H9 (cell line): Measurements from ENCODE around the gene OR5D13. TPM values are rescaled to one million over a fixed set of nuclear protein-coding genes. Genes with fewer than 3 reads are reported as not detected.

Source experiments
- DNase-seq: peaks from one replicate; pipeline ENCODE4 v3.0.0-alpha.2; 2017
- H2AFZ ChIP-seq: one replicate; pipeline ENCODE4 v1.6.1; 2013; ENCODE audit warnings: mild to moderate bottlenecking, low read length, control low read depth, moderate library complexity
- H2AK5ac ChIP-seq: 2 replicates; pipeline ENCODE4 v1.6.1; 2013; ENCODE audit warnings: low read length, control low read depth, mixed read lengths; ENCODE audit not compliant: insufficient read length
- H2BK120ac ChIP-seq: one replicate; pipeline ENCODE4 v1.6.1; 2013; ENCODE audit warnings: low read depth, mild to moderate bottlenecking, low read length, control low read depth, inconsistent platforms; ENCODE audit not compliant: poor library complexity, severe bottlenecking
- H2BK12ac ChIP-seq: 2 replicates; pipeline ENCODE4 v1.6.1; 2013; ENCODE audit warnings: low read length, control low read depth, mixed read lengths, low read depth; ENCODE audit not compliant: insufficient read length
- H2BK15ac ChIP-seq: 2 replicates; pipeline ENCODE4 v1.6.1; 2013; ENCODE audit warnings: low read depth, low read length, control low read depth
- H2BK20ac ChIP-seq: one replicate; pipeline ENCODE4 v1.6.1; 2013; ENCODE audit warnings: low read depth, mild to moderate bottlenecking, low read length, control low read depth, inconsistent platforms; ENCODE audit not compliant: poor library complexity, severe bottlenecking
- H2BK5ac ChIP-seq: 2 replicates; pipeline ENCODE4 v1.6.1; 2013; ENCODE audit warnings: low read length, control low read depth, mixed read lengths; ENCODE audit not compliant: insufficient read length
- H3K14ac ChIP-seq: 2 replicates; pipeline ENCODE4 v1.6.1; 2013; ENCODE audit warnings: low read length, control low read depth; ENCODE audit not compliant: insufficient read depth
- H3K18ac ChIP-seq: 2 replicates; pipeline ENCODE4 v1.6.1; 2013; ENCODE audit warnings: low read depth, mild to moderate bottlenecking, mixed read lengths, low read length, control low read depth; ENCODE audit not compliant: insufficient read length
- H3K23ac ChIP-seq: 2 replicates; pipeline ENCODE4 v1.6.1; 2013; ENCODE audit warnings: low read length, control low read depth, mixed read lengths, low read depth; ENCODE audit not compliant: insufficient read length
- H3K23me2 ChIP-seq: 2 replicates; pipeline ENCODE4 v1.6.1; 2013; ENCODE audit warnings: low read depth, mild to moderate bottlenecking, mixed read lengths, low read length, control low read depth; ENCODE audit not compliant: insufficient read length, poor library complexity, severe bottlenecking
- H3K27ac ChIP-seq: 2 replicates; pipeline ENCODE4 v1.5.1; 2013; ENCODE audit warnings: low read length, control low read depth, mixed read lengths, low read depth; ENCODE audit not compliant: insufficient read length
- H3K27me3 ChIP-seq: 2 replicates; pipeline ENCODE4 v1.6.1; 2013; ENCODE audit warnings: low read length, control low read depth, inconsistent platforms; ENCODE audit not compliant: insufficient read depth
- H3K4ac ChIP-seq: 2 replicates; pipeline ENCODE4 v1.6.1; 2013; ENCODE audit warnings: low read depth, mild to moderate bottlenecking, control low read depth, inconsistent platforms, low read length, moderate library complexity
- H3K4me1 ChIP-seq: 2 replicates; pipeline ENCODE4 v1.6.1; 2013; ENCODE audit warnings: low read length, control low read depth, inconsistent platforms; ENCODE audit not compliant: insufficient read depth
- H3K4me2 ChIP-seq: 2 replicates; pipeline ENCODE4 v1.6.1; 2013; ENCODE audit warnings: low read length, control low read depth, mixed read lengths; ENCODE audit not compliant: insufficient read length, insufficient read depth
- H3K56ac ChIP-seq: 2 replicates; pipeline ENCODE4 v1.6.1; 2013; ENCODE audit warnings: low read depth, mild to moderate bottlenecking, mixed read lengths, low read length, control low read depth; ENCODE audit not compliant: insufficient read length
- H3K79me1 ChIP-seq: 2 replicates; pipeline ENCODE4 v1.6.1; 2013; ENCODE audit warnings: low read depth, mild to moderate bottlenecking, moderate library complexity, low read length, control low read depth, inconsistent platforms; ENCODE audit not compliant: insufficient read depth, poor library complexity, severe bottlenecking
- H3K79me2 ChIP-seq: 2 replicates; pipeline ENCODE4 v1.6.1; 2013; ENCODE audit warnings: low read length, control low read depth, inconsistent platforms; ENCODE audit not compliant: insufficient read depth
- H3K9ac ChIP-seq: 2 replicates; pipeline ENCODE4 v1.6.1; 2013; ENCODE audit warnings: low read length, control low read depth, mixed read lengths; ENCODE audit not compliant: insufficient read length; ENCODE audit errors: extremely low read depth
- H3K9me3 ChIP-seq: one replicate; pipeline ENCODE4 v1.6.1; 2013; ENCODE audit warnings: low read depth, low read length, inconsistent platforms; ENCODE audit not compliant: control insufficient read depth
- H3T11ph ChIP-seq: one replicate; pipeline ENCODE4 v1.6.1; 2013; ENCODE audit warnings: mild to moderate bottlenecking, low read length, control low read depth, inconsistent platforms
- H4K20me1 ChIP-seq: one replicate; pipeline ENCODE4 v1.6.1; 2013; ENCODE audit not compliant: control insufficient read depth, insufficient read length, insufficient read depth
- H4K5ac ChIP-seq: 2 replicates; pipeline ENCODE4 v1.6.1; 2013; ENCODE audit warnings: low read depth, mild to moderate bottlenecking, mixed read lengths, low read length, control low read depth; ENCODE audit not compliant: insufficient read length
- H4K8ac ChIP-seq: replicated peaks from 2 replicates; pipeline ENCODE4 v1.6.1; 2013; ENCODE audit warnings: low read length, control low read depth, mixed read lengths, low read depth; ENCODE audit not compliant: insufficient read length
- H4K91ac ChIP-seq: 2 replicates; pipeline ENCODE4 v1.6.1; 2013; ENCODE audit warnings: low read depth, mild to moderate bottlenecking, moderate library complexity, mixed read lengths, low read length, control low read depth; ENCODE audit not compliant: insufficient read length
- H3K27ac Mint-ChIP-seq, 3 experiments: 2 replicates in 2 of 3; 3 replicates in 1 of 3; pipeline ENCODE4 v1.8.0; 2020 to 2021; ENCODE audit warnings: mixed read lengths in 3 of 3, mild to moderate bottlenecking in 1 of 3, moderate library complexity in 1 of 3
- H3K27me3 Mint-ChIP-seq: 2 replicates; pipeline ENCODE4 v1.8.0; 2021; ENCODE audit warnings: low read depth, mild to moderate bottlenecking, moderate library complexity, mixed read lengths
- H3K36me3 Mint-ChIP-seq, 3 experiments: 2 replicates in 2 of 3; 3 replicates in 1 of 3; pipeline ENCODE4 v1.8.0; 2020 to 2021; ENCODE audit warnings: low read depth in 3 of 3, mixed read lengths in 3 of 3; ENCODE audit not compliant: insufficient read depth in 1 of 3
- H3K4me1 Mint-ChIP-seq, 2 experiments: 2 replicates each; pipeline ENCODE4 v1.8.0; 2020; ENCODE audit warnings: mixed read lengths in 2 of 2
- H3K4me3 Mint-ChIP-seq, 2 experiments: 2 replicates in 1 of 2; 3 replicates in 1 of 2; pipeline ENCODE4 v1.8.0; 2020 to 2021; ENCODE audit warnings: mild to moderate bottlenecking in 2 of 2, mixed read lengths in 2 of 2, moderate library complexity in 1 of 2
- H3K9me3 Mint-ChIP-seq, 2 experiments: 2 replicates in 1 of 2; 3 replicates in 1 of 2; pipeline ENCODE4 v1.8.0; 2020; ENCODE audit warnings: mild to moderate bottlenecking in 2 of 2, mixed read lengths in 2 of 2, moderate library complexity in 1 of 2
- CTCF ChIP-seq: fragments of 200-600 bp; sonication (generic); conservative IDR thresholded peaks from 3 replicates; pipeline ENCODE4 v1.8.0; 2021; ENCODE audit warnings: antibody characterized with exemption, mild to moderate bottlenecking
- WGBS: extraction: QIAGEN DNeasy Blood & Tissue Kit; methylation state at CpG from one replicate; pipeline ENCODE4 v1.1.7; 2013; ENCODE audit warnings: missing lambda C conversion rate, low lambda C conversion rate, mixed read lengths; ENCODE audit not compliant: insufficient read length; ENCODE audit errors: extremely low coverage; 5-methylcytosine and 5-hydroxymethylcytosine counted together
- total RNA-seq: library from RNA; stranded (reverse); gene quantifications from 2 replicates; pipeline ENCODE4 v1.2.1, GENCODE V29; 2021

The OR5D13 gene
- total RNA-seq, 1 experiment from 2014 or later = not detected

GRCh38 chr11:55726715-55727324 is 46.4 kb upstream of the OR5D13 start:
- WGBS = no CpG with 5 or more reads among the region's 5 CpGs
- peaks cover 77 to 84% of the 10 kb centered on the region in 2 experiments for H3K9me3 Mint-ChIP-seq

More at GRCh38 chr11:55726715-55727324, 46.4 kb upstream of the OR5D13 start:
- no peak for DNase-seq
- H2BK5ac ChIP-seq = no peak overlapping the region
- no peak overlapping the region for H3K23ac ChIP-seq
- H2BK20ac ChIP-seq = no peak overlapping the region
- no peak overlapping the region for H3K4me3 Mint-ChIP-seq
- peaks cover 0 to 19% (median 6%) of the 10 kb centered on the region in 3 experiments; a peak in 4 of 7 replicates for H3K36me3 Mint-ChIP-seq
- no peak overlapping the region for H4K5ac ChIP-seq
- H3K79me2 ChIP-seq = no peaks in the 10 kb centered on the region
- H2AK5ac ChIP-seq = no peak overlapping the region
- H3K4ac ChIP-seq = no peak overlapping the region
- no peak overlapping the region for H4K91ac ChIP-seq
- H3K4me1 Mint-ChIP-seq = no peaks in the 10 kb centered on the region
- H4K8ac ChIP-seq = no peak overlapping the region
- H3K27ac ChIP-seq = no peak overlapping the region
- no peaks in the 10 kb centered on the region for H4K20me1 ChIP-seq
- H3K27me3 Mint-ChIP-seq = no peaks in the 10 kb centered on the region
- no peaks in the 10 kb centered on the region for H3K23me2 ChIP-seq
- no peak overlapping the region for H2BK12ac ChIP-seq
- no peak overlapping the region for H3K56ac ChIP-seq
- H3K9ac ChIP-seq = no peak overlapping the region
- H3K27me3 ChIP-seq = no peaks in the 10 kb centered on the region
- no peak overlapping the region for H3K18ac ChIP-seq
- H3K27ac Mint-ChIP-seq = no peak overlapping the region
- H3K4me2 ChIP-seq = no peak overlapping the region
- H2AFZ ChIP-seq = no peak overlapping the region
- peaks cover 65% of the 10 kb centered on the region for H3K9me3 ChIP-seq
- peak; percentile 27; the same call in 2 of the 3 replicates for TF ChIP-seq CTCF
- H3K79me1 ChIP-seq = no peaks in the 10 kb centered on the region
- no peak overlapping the region for H3T11ph ChIP-seq
- H2BK120ac ChIP-seq = no peak overlapping the region
- H3K4me1 ChIP-seq = no peaks in the 10 kb centered on the region
- H3K14ac ChIP-seq = no peak overlapping the region
- H2BK15ac ChIP-seq = no peak overlapping the region
